ENCODE measurements around the gene TMF1. TPM values are rescaled to one million over a fixed set of nuclear protein-coding genes. Genes with fewer than 3 reads are reported as not detected.

The TMF1 gene
- total RNA-seq, 1 experiment from 2014 or later, result 14.2 TPM

DNA sequence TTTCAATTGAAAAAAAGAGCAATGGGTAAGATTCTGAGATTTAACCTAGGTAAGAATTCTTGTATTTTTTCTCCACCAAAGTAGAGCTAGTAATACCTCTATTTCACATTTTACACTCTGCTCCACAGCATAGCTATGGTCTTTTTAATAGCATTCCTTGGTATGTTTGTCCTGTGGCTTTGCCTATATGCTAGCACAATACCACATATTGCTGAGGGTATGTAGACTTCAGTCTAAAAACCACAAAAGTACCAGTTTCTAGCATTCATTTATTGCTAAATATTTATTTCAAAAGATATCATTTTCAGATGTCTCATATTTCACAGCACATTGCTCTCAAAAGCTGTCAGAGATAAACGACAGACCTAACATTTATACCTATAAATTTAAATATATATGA lies 20.5 kb downstream of the TMF1 start:
- H3K4me3 ChIP-seq (ENCODE audit: low read depth, low read length, poor library complexity, severe bottlenecking), result no peak overlapping the region
- no peaks in the 10 kb centered on the region for H3K4me1 ChIP-seq (ENCODE audit: insufficient read depth, low read length, poor library complexity, severe bottlenecking)
- H3K27me3 ChIP-seq (replicated peaks; ENCODE audit: insufficient read depth, low read depth, low read length, poor library complexity), result no peaks in the 10 kb centered on the region
- intact Hi-C loops (cut with micrococcal nuclease; ENCODE audit: unreplicated experiment), result no loop called here
- peaks cover 9% of the 10 kb centered on the region for H3K36me3 ChIP-seq (ENCODE audit: insufficient read depth, low read length, poor library complexity, severe bottlenecking)
- H3K27ac ChIP-seq (ENCODE audit: low read depth, low read length, poor library complexity, severe bottlenecking), result no peak overlapping the region
- TF ChIP-seq CTCF (conservative IDR thresholded peaks at IDR 0.05; ENCODE audit: low read depth, low read length) (no peak), EZH2 (IDR thresholded peaks at IDR 0.05; ENCODE audit: borderline replicate concordance, low read depth, low read length, poor library complexity, severe bottlenecking) (no peak)
- DNase-seq (ENCODE audit: low spot score), result no peak
- ChIA-PET POLR2A (ENCODE audit: low non-redundant PET) (no interaction called here), CTCF (no interaction called here)
- no TSS peak for BruUV-seq (replicated peaks)
- H3K9me3 ChIP-seq (ENCODE audit: low read depth, low read length, poor library complexity, severe bottlenecking), result no peaks in the 10 kb centered on the region

DNA sequence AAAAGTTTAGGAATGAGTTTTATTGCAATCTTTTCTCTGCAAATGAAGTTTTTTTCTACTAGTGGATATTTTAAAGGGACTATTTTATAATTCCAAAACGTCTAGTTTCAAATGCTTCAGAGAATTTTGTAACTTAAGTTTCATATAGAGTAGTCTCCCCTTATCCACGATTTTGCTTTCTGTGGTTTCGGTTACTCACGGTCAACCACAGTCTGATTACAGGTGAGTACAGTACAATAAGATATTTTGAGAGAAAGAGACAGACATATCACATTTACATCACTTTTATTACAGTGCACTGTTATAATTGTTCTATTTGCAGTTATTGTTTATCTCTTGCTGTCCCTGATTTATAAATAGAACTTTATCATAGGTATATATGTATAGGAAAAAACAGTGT lies 31.3 kb downstream of the TMF1 start:
- no peak for DNase-seq (ENCODE audit: low spot score)
- CTCF ChIA-PET, result no interaction called here
- Histone ChIP-seq H3K27ac (ENCODE audit: low read depth, low read length, poor library complexity, severe bottlenecking) (no peak overlapping the region), H3K27me3 (replicated peaks; ENCODE audit: insufficient read depth, low read depth, low read length, poor library complexity) (no peaks in the 10 kb centered on the region), H3K4me1 (ENCODE audit: insufficient read depth, low read length, poor library complexity, severe bottlenecking) (no peaks in the 10 kb centered on the region), H3K9me3 (ENCODE audit: low read depth, low read length, poor library complexity, severe bottlenecking) (no peaks in the 10 kb centered on the region), H3K4me3 (ENCODE audit: low read depth, low read length, poor library complexity, severe bottlenecking) (no peak overlapping the region), H3K36me3 (ENCODE audit: insufficient read depth, low read length, poor library complexity, severe bottlenecking) (peaks cover 10% of the 10 kb centered on the region)
- intact Hi-C loops (cut with micrococcal nuclease; ENCODE audit: unreplicated experiment), result no loop called here
- TF ChIP-seq EZH2 (IDR thresholded peaks at IDR 0.05; ENCODE audit: borderline replicate concordance, low read depth, low read length, poor library complexity, severe bottlenecking), result no peak
- POLR2A ChIA-PET (ENCODE audit: low non-redundant PET), result no interaction called here
- no TSS peak for BruUV-seq (replicated peaks)

DNA sequence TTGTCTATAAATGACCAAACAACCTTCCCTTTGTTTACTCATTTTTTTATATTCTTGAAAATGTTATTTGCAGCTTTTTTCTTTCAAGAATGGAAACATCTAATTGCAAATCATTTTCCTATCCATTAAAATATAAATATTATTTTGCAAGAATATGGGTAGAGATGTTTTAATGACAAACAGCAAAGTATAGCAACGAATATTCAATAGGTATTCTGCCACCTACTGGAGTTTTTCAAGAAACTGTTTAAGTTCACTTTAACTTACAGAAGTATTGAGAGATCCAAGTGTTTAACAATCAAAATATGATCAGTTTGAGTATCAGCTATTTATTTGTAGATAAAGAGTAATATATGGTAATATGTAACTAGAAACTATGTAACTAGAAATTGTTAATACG lies 31.7 kb downstream of the TMF1 start:
- Histone ChIP-seq H3K27me3 (replicated peaks; ENCODE audit: insufficient read depth, low read depth, low read length, poor library complexity) (no peaks in the 10 kb centered on the region), H3K27ac (ENCODE audit: low read depth, low read length, poor library complexity, severe bottlenecking) (no peak overlapping the region), H3K4me1 (ENCODE audit: insufficient read depth, low read length, poor library complexity, severe bottlenecking) (no peaks in the 10 kb centered on the region), H3K4me3 (ENCODE audit: low read depth, low read length, poor library complexity, severe bottlenecking) (no peak overlapping the region), H3K36me3 (ENCODE audit: insufficient read depth, low read length, poor library complexity, severe bottlenecking) (peaks cover 5% of the 10 kb centered on the region), H3K9me3 (ENCODE audit: low read depth, low read length, poor library complexity, severe bottlenecking) (no peaks in the 10 kb centered on the region)
- intact Hi-C loops (cut with micrococcal nuclease; ENCODE audit: unreplicated experiment), result no loop called here
- POLR2A ChIA-PET (ENCODE audit: low non-redundant PET), result no interaction called here
- no peak for DNase-seq (ENCODE audit: low spot score)
- CTCF ChIA-PET, result no interaction called here
- no TSS peak for BruUV-seq (replicated peaks)
- TF ChIP-seq CTCF (conservative IDR thresholded peaks at IDR 0.05; ENCODE audit: low read depth, low read length) (peak; percentile 46; the same call in 1 of the 2 replicates), EZH2 (IDR thresholded peaks at IDR 0.05; ENCODE audit: borderline replicate concordance, low read depth, low read length, poor library complexity, severe bottlenecking) (no peak)

GRCh38 chr3:69016901-69017300 lies 35.2 kb downstream of the TMF1 start:
- TF ChIP-seq EZH2 (IDR thresholded peaks at IDR 0.05; ENCODE audit: borderline replicate concordance, low read depth, low read length, poor library complexity, severe bottlenecking) (no peak), CTCF (conservative IDR thresholded peaks at IDR 0.05; ENCODE audit: low read depth, low read length) (no peak)
- no peaks in the 10 kb centered on the region for H3K9me3 ChIP-seq (ENCODE audit: low read depth, low read length, poor library complexity, severe bottlenecking)
- BruUV-seq (replicated peaks), result no TSS peak
- ChIA-PET POLR2A (ENCODE audit: low non-redundant PET) (no interaction called here), CTCF (no interaction called here)
- no peaks in the 10 kb centered on the region for H3K4me1 ChIP-seq (ENCODE audit: insufficient read depth, low read length, poor library complexity, severe bottlenecking)
- no peak overlapping the region for H3K4me3 ChIP-seq (ENCODE audit: low read depth, low read length, poor library complexity, severe bottlenecking)
- no peak overlapping the region for H3K27ac ChIP-seq (ENCODE audit: low read depth, low read length, poor library complexity, severe bottlenecking)
- no peaks in the 10 kb centered on the region for H3K27me3 ChIP-seq (replicated peaks; ENCODE audit: insufficient read depth, low read depth, low read length, poor library complexity)
- DNase-seq (ENCODE audit: low spot score), result no peak
- intact Hi-C loops (cut with micrococcal nuclease; ENCODE audit: unreplicated experiment), result no loop called here
- no peaks in the 10 kb centered on the region for H3K36me3 ChIP-seq (ENCODE audit: insufficient read depth, low read length, poor library complexity, severe bottlenecking)

Measured in A673 (cell line).